Measurements from ENCODE around the gene KRT76.

Gene KRT76

GRCh38 chr12:52767427-52767826 is 9.7 kb downstream of the KRT76 start:
- TF ChIP-seq CTCF (IDR thresholded peaks at IDR 0.05; ENCODE audit: extremely low read depth, insufficient read depth, missing control alignments), result no peak
- no peak for DNase-seq (ENCODE audit: low spot score)
- in situ Hi-C loops (cut with MboI; ENCODE audit: low pct_unique_long_range_greater_than_20kb, low sequenced_read_pairs, unreplicated experiment), result no loop called here

GRCh38 chr12:52767020-52767379 is 10.1 kb downstream of the KRT76 start:
- TF ChIP-seq CTCF (IDR thresholded peaks at IDR 0.05; ENCODE audit: extremely low read depth, insufficient read depth, missing control alignments), result no peak
- DNase-seq (ENCODE audit: low spot score), result no peak
- in situ Hi-C loops (cut with MboI; ENCODE audit: low pct_unique_long_range_greater_than_20kb, low sequenced_read_pairs, unreplicated experiment), result no loop called here

DNA sequence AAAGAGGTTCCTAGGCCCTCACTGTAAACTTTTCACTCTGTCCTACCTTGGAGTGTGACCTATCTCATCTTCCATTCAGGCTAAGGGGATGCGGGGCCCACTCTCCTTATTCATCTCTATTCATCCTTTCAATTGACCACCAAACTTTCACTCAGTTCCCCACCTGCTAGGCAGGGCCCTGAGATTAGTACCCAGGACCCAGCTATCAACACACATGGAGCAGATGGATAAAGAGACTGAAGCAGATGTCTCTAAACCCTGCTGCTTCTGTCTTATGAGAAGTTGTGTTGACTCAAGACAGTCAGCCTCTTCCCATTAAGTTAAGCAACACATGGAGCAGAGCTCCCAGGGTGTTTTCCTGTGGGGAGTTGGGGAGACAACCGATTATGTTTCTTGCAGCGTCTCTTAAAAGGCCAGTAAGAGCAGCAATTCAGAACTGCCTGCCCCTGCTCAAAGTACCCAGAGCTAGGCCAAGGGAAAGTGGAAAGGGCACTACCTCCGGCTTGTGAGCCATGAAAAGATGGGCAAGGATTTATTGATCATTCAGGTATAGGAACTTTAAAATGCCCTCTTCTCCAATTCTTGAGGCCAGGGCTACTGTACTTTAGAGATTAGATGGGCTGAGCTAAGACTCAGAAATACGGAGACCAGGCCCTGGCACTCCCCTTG is 10.7 kb downstream of the KRT76 start:
- TF ChIP-seq CTCF (IDR thresholded peaks at IDR 0.05; ENCODE audit: extremely low read depth, insufficient read depth, missing control alignments), result no peak
- in situ Hi-C loops (cut with MboI; ENCODE audit: low pct_unique_long_range_greater_than_20kb, low sequenced_read_pairs, unreplicated experiment), result no loop called here
- DNase-seq (ENCODE audit: low spot score), result no peak

DNA sequence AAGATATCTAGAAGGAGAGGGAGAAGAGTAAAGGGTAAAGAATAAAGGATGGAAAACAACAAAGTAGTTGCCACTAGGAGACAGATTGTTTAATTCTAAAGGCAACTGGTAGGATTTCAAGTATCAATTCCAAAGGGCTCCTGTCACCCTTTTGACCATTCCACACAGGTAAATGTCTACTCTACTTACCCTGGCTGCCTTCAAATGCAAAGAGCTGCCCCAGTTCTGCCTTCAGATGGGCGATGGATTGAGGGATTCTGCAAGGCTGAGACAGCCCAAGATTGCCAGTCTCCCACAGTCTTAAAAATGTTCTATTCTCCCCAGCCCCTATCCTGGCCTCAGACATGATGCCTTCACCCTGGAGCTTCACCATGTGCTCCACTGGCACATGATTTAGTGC is 11.4 kb downstream of the KRT76 start:
- in situ Hi-C loops (cut with MboI; ENCODE audit: low pct_unique_long_range_greater_than_20kb, low sequenced_read_pairs, unreplicated experiment), result no loop called here
- no peak for DNase-seq (ENCODE audit: low spot score)
- no peak for TF ChIP-seq CTCF (IDR thresholded peaks at IDR 0.05; ENCODE audit: extremely low read depth, insufficient read depth, missing control alignments)

DNA sequence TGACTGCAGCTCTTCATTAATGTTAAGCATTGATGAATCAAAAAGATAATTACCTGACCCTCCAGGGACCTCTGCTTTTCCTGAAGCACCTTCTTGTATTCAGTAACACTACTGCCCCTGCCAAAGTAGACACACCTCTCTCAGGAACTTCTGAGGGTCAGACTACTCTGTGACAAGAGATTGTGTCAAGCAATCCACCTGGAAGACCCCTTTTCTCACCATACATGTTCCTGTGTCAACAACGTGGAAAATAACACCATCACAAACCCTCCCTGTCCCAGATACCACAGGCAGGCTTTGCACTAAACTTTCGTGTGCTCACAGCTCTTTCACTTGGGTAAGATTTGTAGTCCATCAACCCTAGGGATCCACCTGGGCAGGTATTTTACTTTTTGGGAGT is 13.2 kb downstream of the KRT76 start:
- no peak for TF ChIP-seq CTCF (IDR thresholded peaks at IDR 0.05; ENCODE audit: extremely low read depth, insufficient read depth, missing control alignments)
- DNase-seq (ENCODE audit: low spot score), result no peak
- in situ Hi-C loops (cut with MboI; ENCODE audit: low pct_unique_long_range_greater_than_20kb, low sequenced_read_pairs, unreplicated experiment), result no loop called here

DNA sequence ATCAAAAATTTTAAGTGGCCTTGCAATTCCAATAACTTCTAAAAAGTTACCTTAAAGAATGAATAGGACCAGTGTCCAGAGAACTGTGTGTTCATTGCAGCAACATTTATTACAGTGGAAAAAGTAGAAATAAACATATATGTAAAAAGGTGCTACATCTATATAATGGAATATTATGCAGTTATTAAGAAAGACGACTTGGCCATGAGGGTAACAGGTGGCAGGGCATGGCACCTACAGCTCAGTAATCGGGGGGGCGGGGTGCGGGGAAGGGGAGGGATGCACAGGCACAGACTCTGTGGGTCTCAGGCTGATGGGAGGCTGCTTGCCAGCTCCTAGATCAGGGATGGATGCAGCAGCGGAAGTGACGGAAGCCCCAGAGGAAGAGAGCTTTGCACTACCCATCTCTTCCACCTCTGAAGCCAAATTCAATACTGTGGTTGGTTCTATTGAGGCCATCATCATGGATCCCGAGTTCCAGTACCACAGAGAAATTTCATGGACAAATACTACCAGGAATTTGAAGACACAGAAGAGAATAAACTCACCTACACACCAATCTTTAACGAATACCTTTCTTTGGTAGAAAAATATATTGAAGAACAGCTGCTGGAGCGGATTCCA is 14.0 kb downstream of the KRT76 start:
- in situ Hi-C loops (cut with MboI; ENCODE audit: low pct_unique_long_range_greater_than_20kb, low sequenced_read_pairs, unreplicated experiment), result no loop called here
- no peak for DNase-seq (ENCODE audit: low spot score)
- TF ChIP-seq CTCF (IDR thresholded peaks at IDR 0.05; ENCODE audit: extremely low read depth, insufficient read depth, missing control alignments), result no peak

Measured in GM13977 (cell line).